ENCODE results near the gene DMD. TPM values are rescaled to one million over a fixed set of nuclear protein-coding genes. Genes with fewer than 3 reads are reported as not detected.

DMD gene
- total RNA-seq, 3 donors from 2014 or later (not counting 1 experiment from before 2014, with no cell fraction given): not detected

- intact Hi-C loops (cut with micrococcal nuclease): no loop called here
- no peak overlapping the region for H3K27ac Mint-ChIP-seq
Observed at GRCh38 chrX:31884535-31884934, 1326.8 kb downstream of the DMD start.

GRCh38 chrX:31872007-31872406 lies 1339.3 kb downstream of the DMD start:
- Mint-ChIP-seq H3K36me3 (no peaks in the 10 kb centered on the region), H3K4me1 (no peaks in the 10 kb centered on the region), H3K27me3 (ENCODE audit: low read depth in 2 of 2) (no peaks in the 10 kb centered on the region), H3K4me3 (no peak overlapping the region), H3K27ac (no peak overlapping the region), H3K9me3 (peaks cover 6 to 13% of the 10 kb centered on the region in 2 donors)
- no peaks in the 10 kb centered on the region for H3K27me3 ChIP-seq (ENCODE audit: control insufficient read depth, insufficient read depth, low read length)
- H3K27ac ChIP-seq (ENCODE audit: low read length): no peak overlapping the region
- intact Hi-C loops (cut with micrococcal nuclease): no loop called here
- DNase-seq: no peak
- TF ChIP-seq CTCF (IDR thresholded peaks at IDR 0.05): no peak
- H3K4me3 ChIP-seq (ENCODE audit: low read length): no peak overlapping the region
- no peaks in the 10 kb centered on the region for H3K4me1 ChIP-seq (ENCODE audit: control insufficient read depth, insufficient read depth, low read length)
- WGBS (ENCODE audit: insufficient coverage): 0% methylated on average over 2 of the region's 2 CpGs
- H3K9me3 ChIP-seq (ENCODE audit: control insufficient read depth, insufficient read depth, low read length): no peaks in the 10 kb centered on the region
- no peaks in the 10 kb centered on the region for H3K36me3 ChIP-seq (ENCODE audit: control insufficient read depth, insufficient read depth, low read length)
- ATAC-seq: no peak

More at GRCh38 chrX:31884535-31884934, 1326.8 kb downstream of the DMD start:
- H3K27me3 Mint-ChIP-seq (ENCODE audit: low read depth in 2 of 2): no peaks in the 10 kb centered on the region
- H3K36me3 Mint-ChIP-seq: no peaks in the 10 kb centered on the region
- H3K4me3 ChIP-seq (ENCODE audit: low read length): no peak overlapping the region
- no peak overlapping the region for H3K27ac ChIP-seq (ENCODE audit: low read length)
- WGBS (ENCODE audit: insufficient coverage): no CpG with 5 or more reads among the region's 2 CpGs
- ATAC-seq (no peak), DNase-seq (no peak)
- no peaks in the 10 kb centered on the region for H3K4me1 Mint-ChIP-seq
- no peaks in the 10 kb centered on the region for H3K27me3 ChIP-seq (ENCODE audit: control insufficient read depth, insufficient read depth, low read length)
- H3K9me3 Mint-ChIP-seq: peaks cover 0 to 5% of the 10 kb centered on the region in 2 donors
- no peak overlapping the region for H3K4me3 Mint-ChIP-seq
- H3K9me3 ChIP-seq (ENCODE audit: control insufficient read depth, insufficient read depth, low read length): no peaks in the 10 kb centered on the region
- H3K4me1 ChIP-seq (ENCODE audit: control insufficient read depth, insufficient read depth, low read length): no peaks in the 10 kb centered on the region
- TF ChIP-seq CTCF (IDR thresholded peaks at IDR 0.05): no peak
- H3K36me3 ChIP-seq (ENCODE audit: control insufficient read depth, insufficient read depth, low read length): no peaks in the 10 kb centered on the region

- H3K4me3 ChIP-seq (ENCODE audit: low read length): no peak overlapping the region
- no peaks in the 10 kb centered on the region for H3K36me3 ChIP-seq (ENCODE audit: control insufficient read depth, insufficient read depth, low read length)
- intact Hi-C loops (cut with micrococcal nuclease): no loop called here
- no peaks in the 10 kb centered on the region for H3K4me1 Mint-ChIP-seq
- no peak overlapping the region for H3K4me3 Mint-ChIP-seq
- no peaks in the 10 kb centered on the region for H3K27me3 Mint-ChIP-seq (ENCODE audit: low read depth in 2 of 2)
- peaks cover 10 to 20% of the 10 kb centered on the region in 2 donors for H3K9me3 Mint-ChIP-seq
- H3K27ac ChIP-seq (ENCODE audit: low read length): no peak overlapping the region
- H3K36me3 Mint-ChIP-seq: no peaks in the 10 kb centered on the region
- ATAC-seq (no peak), DNase-seq (no peak)
- H3K9me3 ChIP-seq (ENCODE audit: control insufficient read depth, insufficient read depth, low read length): no peaks in the 10 kb centered on the region
- TF ChIP-seq CTCF (IDR thresholded peaks at IDR 0.05): no peak
- no peaks in the 10 kb centered on the region for H3K27me3 ChIP-seq (ENCODE audit: control insufficient read depth, insufficient read depth, low read length)
- no peak overlapping the region for H3K27ac Mint-ChIP-seq
- H3K4me1 ChIP-seq (ENCODE audit: control insufficient read depth, insufficient read depth, low read length): no peaks in the 10 kb centered on the region
Observed at GRCh38 chrX:31870267-31870666, 1341.1 kb downstream of the DMD start.

GRCh38 chrX:31860686-31861085 lies 1350.7 kb downstream of the DMD start:
- H3K4me1 ChIP-seq (ENCODE audit: control insufficient read depth, insufficient read depth, low read length): no peaks in the 10 kb centered on the region
- intact Hi-C loops (cut with micrococcal nuclease): no loop called here
- ATAC-seq: no peak
- Mint-ChIP-seq H3K27me3 (ENCODE audit: low read depth in 2 of 2) (no peaks in the 10 kb centered on the region), H3K9me3 (peaks cover 0 to 5% of the 10 kb centered on the region in 2 donors), H3K4me1 (no peaks in the 10 kb centered on the region), H3K36me3 (no peaks in the 10 kb centered on the region), H3K4me3 (no peak overlapping the region), H3K27ac (no peak overlapping the region)
- no peaks in the 10 kb centered on the region for H3K9me3 ChIP-seq (ENCODE audit: control insufficient read depth, insufficient read depth, low read length)
- no peak for DNase-seq
- TF ChIP-seq CTCF (IDR thresholded peaks at IDR 0.05): no peak
- H3K27ac ChIP-seq (ENCODE audit: low read length): no peak overlapping the region
- H3K4me3 ChIP-seq (ENCODE audit: low read length): no peak overlapping the region
- H3K27me3 ChIP-seq (ENCODE audit: control insufficient read depth, insufficient read depth, low read length): no peaks in the 10 kb centered on the region
- H3K36me3 ChIP-seq (ENCODE audit: control insufficient read depth, insufficient read depth, low read length): no peaks in the 10 kb centered on the region

All from natural killer cell (primary cell).